ENCODE measurements around the gene SSNA1.

Gene SSNA1

DNA sequence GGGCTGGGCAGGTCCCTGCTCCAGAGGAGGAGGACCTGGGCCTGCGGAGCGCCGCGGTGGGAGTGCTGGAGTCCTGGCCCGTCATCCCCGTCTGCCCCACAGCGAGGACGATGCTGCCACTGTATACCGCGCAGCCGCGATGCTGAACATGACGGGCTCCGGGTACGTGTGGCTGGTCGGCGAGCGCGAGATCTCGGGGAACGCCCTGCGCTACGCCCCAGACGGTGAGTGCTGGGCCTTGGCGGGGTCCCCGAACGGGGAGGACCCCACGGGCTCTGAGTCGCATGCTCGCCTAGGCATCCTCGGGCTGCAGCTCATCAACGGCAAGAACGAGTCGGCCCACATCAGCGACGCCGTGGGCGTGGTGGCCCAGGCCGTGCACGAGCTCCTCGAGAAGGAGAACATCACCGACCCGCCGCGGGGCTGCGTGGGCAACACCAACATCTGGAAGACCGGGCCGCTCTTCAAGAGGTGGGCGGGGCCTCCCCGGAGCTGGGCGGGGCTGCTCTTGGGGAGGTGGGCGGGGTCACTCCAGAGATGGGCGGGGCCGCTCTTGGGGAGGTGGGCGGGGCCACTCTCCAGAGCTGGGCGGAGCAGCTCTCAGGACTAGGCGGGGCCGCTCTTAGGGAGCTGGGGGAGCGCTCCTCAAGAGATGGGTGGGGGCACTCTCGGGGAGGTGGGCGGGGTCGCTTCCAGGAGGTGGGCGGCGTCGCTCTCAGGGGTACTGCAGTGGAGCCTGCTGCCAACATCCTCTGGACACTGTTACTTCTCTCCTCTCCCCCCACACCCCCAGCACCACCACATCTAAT, 31.7 kb upstream of the SSNA1 start:
- no peak for DNase-seq

DNA sequence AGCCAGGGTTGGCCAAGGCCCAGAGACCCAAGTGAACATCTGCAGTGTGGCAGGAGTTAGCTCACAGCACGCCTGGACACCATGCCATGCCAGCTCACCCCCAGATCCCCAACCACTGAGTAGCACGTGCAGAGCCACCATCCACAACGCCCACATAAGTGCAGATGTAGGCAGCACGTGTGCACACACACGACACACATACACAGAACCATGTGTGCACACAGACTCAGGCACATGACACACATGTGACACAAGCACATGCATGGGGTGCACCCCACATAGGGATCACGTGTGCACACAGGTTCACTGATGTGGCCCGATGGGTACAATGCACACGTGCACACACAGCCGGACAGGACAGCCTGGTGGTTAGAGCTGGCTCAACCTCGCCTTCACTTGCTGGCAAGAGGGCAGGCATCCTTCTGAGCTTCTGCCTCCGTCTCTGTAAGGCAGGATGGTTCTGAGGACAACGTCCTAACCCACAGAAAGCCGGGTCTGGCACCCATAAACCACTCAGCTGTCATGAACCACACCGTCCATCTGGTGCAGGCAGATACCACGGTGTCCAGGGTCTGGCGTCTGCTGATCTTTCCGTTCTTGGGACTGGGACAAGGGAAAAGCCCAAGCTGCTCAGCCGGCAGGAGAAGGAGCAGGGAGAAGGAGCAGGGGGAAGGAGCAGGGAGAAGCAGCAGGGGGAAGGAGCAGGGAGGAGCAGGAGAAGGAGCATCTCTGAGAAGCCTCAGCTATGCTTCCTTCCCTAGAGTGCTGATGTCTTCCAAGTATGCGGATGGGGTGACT, 30.7 kb upstream of the SSNA1 start:
- no peak for DNase-seq

DNA sequence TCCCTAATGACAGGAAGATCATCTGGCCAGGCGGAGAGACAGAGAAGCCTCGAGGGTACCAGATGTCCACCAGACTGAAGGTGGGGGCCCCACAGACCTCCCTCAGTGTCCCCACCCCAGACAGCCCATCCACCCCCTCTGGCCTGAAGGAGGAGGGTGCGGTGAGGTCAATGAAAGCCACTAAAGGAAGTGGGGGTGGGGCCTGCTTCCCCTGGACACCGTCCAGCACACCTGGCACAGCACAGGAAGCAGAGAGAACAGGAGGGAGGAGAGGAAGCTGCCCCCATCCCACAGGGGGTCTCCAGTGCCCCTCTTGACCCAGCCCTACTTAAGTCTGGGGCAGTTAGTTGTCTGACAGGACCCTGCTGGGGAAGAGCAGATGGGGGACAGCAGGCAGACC, 29.9 kb upstream of the SSNA1 start:
- no peak for DNase-seq

DNA sequence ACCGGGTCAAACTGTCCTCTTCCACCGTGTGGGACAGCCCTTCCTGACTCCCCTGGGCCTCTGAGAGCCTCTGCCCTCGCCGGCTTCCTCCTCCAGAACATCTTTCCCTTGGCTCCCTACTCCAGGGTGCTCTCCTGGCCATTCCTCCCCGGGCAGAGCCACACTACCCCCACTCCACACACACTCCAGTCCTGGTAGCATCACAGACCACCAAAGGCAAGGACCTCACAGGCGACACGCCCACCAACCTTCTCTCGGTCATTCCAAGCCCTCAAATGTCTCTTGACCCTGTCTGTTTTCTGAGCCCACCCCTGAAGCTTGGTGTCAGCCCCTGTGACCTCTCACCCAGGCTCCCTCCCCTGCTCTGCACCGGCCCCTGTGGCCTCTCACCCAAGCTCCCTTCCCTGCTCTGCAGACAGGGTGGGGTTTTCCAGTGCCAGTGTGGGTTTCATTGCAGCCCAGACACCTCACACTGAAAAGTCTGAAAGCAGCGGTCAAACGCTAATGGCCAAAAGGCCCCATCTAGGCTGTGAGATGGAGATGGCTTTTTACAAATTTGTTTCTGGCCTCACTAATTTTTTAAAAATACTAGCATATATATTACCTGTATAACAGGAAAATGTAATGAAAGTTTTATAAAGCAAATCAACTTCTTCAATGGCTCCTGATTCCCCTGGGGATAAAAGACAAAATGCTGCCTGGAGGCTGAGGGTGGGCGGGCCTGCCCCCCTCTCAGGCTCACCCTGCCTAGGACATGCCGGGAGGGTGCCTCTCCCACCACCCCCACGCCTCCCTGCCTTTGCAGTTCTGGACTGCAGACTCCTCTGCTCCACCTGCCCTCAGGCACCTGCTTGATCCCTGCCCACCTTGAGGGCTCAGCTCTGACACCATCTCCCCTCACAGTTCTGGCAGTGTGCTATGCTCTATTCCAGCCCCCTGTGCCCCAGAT, 29.1 kb upstream of the SSNA1 start:
- no peak for DNase-seq

GRCh38 chr9:137160054-137160425, 28.4 kb upstream of the SSNA1 start:
- no peak for DNase-seq

DNA sequence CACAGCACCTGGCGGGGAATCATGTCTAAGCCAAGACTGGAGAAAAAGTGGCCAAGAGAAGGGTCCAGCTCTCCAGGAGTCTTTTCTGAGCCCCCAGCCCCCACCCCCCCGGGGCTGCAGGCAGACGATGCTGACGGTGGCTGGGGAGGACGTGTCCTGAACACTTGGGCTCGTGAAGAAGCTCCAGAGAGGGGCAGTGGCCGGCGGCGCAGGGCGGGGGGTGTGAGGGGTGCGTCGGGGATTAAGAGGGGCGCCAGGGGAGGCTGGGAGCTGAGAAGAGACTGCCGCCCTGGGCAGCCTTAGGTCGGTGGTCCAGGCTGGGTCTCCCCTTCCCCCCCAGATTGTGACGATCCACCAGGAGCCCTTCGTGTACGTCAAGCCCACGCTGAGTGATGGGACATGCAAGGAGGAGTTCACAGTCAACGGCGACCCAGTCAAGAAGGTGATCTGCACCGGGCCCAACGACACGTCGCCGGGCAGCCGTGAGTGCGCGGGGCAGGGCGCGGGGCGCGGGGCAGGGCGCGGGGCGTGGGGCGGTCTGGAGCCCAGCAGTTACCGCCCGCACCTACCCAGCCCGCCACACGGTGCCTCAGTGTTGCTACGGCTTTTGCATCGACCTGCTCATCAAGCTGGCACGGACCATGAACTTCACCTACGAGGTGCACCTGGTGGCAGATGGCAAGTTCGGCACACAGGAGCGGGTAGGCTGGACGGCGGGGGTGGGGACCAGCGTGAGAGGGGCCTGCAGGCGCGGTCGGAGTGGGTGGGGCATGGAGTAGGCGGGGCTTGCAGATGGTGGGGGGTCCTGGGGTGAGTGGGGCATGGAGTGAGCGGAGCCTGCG, 27.5 kb upstream of the SSNA1 start:
- no peak for DNase-seq

DNA sequence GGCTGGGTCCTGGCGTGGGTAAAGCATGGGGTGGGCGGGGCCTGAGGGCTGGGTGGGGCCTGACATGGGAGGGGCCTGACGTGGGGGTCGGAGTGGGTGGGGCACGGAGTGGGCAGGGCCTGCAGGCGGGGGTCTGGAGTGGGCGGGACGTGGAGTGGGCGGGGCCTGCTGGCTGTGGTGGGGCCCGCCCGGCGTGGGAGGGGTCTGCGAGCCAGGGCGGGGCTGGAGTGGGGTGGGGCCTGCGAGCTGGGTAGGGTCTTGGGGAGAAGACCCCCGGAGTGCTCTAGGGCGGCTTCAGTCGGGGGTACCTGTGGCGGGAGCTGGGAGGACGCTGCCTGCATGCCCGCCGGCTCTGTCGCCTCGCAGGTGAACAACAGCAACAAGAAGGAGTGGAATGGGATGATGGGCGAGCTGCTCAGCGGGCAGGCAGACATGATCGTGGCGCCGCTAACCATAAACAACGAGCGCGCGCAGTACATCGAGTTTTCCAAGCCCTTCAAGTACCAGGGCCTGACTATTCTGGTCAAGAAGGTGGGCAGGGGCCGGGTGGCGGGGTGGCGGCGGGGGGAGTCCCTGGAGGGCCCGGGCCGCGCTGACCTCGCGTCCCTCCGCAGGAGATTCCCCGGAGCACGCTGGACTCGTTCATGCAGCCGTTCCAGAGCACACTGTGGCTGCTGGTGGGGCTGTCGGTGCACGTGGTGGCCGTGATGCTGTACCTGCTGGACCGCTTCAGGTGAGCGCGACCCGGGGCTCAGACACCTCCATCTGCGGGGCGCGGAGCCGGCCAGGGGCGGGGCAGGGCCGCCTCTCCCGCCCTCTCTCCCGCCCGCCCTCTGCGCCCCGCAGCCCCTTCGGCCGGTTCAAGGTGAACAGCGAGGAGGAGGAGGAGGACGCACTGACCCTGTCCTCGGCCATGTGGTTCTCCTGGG, 26.7 kb upstream of the SSNA1 start:
- no peak for DNase-seq

GRCh38 chr9:137162505-137163364, 25.7 kb upstream of the SSNA1 start:
- no peak for DNase-seq

DNA sequence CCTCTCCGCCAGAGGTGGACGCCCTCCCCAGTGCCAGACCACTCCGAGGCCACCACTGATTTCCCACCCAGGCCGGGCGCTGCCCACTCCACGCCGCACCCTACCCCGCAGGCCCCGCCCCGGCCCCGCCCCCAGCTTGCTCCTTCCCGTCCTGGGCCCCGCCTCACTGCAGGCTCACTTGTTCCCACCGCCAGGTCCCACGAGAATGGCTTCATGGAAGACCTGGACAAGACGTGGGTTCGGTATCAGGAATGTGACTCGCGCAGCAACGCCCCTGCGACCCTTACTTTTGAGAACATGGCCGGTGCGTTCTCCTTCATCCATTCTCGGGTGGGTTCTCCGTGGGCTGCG, 25.1 kb upstream of the SSNA1 start:
- no peak for DNase-seq

DNA sequence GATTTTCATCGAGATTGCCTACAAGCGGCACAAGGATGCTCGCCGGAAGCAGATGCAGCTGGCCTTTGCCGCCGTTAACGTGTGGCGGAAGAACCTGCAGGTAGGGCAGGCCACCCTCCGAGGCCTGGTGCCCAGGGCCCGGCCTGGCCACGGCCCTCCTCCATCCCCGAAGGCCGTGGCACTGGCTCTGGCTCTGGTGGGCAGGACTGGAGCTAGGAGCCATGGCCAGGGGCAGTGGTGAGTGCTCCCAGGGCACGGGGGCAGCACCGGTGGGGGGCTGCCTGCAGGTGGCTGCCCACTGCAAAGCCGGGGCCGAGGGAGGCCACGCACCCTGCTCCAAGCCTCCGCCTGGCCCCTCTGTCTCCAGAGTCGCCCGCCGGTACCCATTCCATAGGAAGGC, 24.7 kb upstream of the SSNA1 start:
- DNase-seq, result no peak

GRCh38 chr9:137164370-137165249, 23.9 kb upstream of the SSNA1 start:
- no peak for DNase-seq

DNA sequence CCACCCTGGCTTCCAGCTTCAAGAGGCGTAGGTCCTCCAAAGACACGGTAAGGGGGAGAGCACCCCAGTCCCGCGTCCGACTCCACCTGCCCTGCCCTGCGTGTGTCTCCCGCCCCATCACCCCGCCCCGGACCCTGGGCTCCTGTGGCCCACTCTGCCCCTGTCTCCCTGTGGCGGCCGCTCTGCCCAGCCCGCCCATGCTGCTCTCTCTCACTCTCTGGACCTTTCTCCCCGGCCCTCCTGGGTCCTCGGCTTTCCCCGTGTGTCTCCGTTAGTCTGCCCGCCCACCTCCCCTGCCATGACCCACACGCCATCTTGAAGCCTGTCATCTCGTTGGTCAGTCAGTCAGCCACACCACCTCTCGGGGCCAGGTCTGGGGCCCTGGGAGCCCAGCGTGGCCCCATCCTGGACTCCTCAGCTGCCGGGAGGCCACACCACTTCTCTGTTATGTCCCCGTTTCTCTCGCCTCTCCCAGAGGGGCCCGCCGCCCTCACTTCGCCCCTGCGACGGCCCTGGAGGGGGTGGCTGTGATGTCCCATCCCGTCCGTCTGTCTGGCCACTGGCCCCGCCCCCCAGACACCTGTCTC, 23.1 kb upstream of the SSNA1 start:
- no peak for DNase-seq

DNA sequence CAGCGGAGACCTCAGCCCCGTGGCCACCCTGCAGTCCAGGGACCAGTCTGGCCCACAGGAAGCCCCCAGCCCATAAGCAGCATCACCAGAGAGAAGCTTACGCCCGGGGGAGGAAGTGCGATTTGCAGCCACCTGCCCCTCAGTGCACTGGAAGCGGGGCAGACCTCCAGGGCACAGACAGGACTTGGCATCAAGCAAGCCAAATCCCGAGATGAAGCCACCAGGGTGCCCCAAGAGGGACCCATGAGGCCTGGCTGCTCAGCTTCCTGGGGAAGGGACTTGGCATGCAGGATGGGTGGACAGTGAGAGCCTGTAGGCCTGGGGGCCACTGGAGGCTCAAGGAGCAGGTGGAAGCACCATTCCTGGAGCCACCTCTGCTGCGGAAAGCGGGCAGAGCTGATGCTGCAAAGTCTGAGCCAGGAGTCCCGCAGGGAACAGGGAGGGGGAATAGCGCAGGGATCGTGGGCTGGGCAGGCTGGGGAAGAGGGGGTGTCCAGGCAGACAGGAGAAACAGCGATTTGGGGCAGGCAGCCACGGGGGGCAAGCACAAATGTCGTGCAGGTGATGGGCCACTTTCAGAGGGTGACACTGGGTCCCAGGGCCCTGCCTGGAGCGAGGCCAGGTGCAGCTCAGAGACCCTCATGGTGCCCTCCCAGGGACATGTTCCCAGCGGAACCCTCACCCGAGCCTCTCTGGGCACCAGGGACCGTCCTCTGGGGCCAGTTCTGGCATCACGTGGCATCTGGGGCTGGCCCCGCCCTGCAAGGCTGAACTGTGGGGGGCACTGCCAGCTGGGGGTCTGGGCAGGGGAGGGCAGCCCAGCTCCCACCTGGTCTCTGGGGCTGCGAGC, 21.9 kb upstream of the SSNA1 start:
- DNase-seq, result no peak

DNA sequence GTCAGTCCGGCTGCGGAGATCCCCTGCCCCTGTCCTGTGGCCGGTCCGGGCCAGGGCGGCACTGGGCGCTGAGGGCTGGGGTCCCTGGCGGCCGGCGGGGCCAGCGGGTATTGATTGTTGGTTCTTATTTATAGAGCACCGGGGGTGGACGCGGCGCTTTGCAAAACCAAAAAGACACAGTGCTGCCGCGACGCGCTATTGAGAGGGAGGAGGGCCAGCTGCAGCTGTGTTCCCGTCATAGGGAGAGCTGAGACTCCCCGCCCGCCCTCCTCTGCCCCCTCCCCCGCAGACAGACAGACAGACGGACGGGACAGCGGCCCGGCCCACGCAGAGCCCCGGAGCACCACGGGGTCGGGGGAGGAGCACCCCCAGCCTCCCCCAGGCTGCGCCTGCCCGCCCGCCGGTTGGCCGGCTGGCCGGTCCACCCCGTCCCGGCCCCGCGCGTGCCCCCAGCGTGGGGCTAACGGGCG, 21.2 kb upstream of the SSNA1 start:
- no peak for DNase-seq

- no peak for DNase-seq
These were observed 20.5 kb upstream of the SSNA1 start for GRCh38 chr9:137167747-137168572.

DNA sequence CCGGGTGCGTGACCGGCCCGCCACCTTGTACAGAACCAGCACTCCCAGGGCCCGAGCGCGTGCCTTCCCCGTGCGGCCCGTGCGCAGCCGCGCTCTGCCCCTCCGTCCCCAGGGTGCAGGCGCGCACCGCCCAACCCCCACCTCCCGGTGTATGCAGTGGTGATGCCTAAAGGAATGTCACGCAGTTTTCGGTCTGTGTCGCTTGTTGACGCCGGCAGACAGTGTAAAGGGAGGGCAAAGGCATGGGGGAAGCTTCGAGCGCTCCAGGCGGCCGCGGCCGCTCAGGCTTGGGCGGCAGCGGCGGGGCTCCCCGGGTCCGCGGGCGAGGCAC, 19.9 kb upstream of the SSNA1 start:
- no peak for DNase-seq

Measured in NCI-H1436 treated with DMSO at 0.1 percent for 48 hours (cell line).